Keratinocyte (primary cell): ENCODE measurements around the gene CACHD1. TPM values are rescaled to one million over a fixed set of nuclear protein-coding genes. Genes with fewer than 3 reads are reported as not detected.
"Not testable (repeated sequence)": the region's sequence is repeated elsewhere in the genome, so short reads cannot be mapped to it uniquely, and the experiment has no call there.

Source experiments
- DNase-seq: peaks from one replicate; pipeline ENCODE4 v3.0.0-alpha.2; 2011; ENCODE audit warnings: low read depth, missing footprints, low spot score
- FAIRE-seq: peaks from 2 replicates; lab custom pipeline; 2011; peaks lifted over from hg19 to GRCh38; lab: Jason Lieb, UNC
- H2AFZ ChIP-seq: 2 replicates; pipeline ENCODE4 v1.6.0; 2012; ENCODE audit warnings: low read length, control low read depth, inconsistent platforms; ENCODE audit not compliant: control insufficient read depth
- H3K27ac ChIP-seq: 2 replicates; pipeline ENCODE4 v1.5.1; 2011; ENCODE audit warnings: low read length; ENCODE audit not compliant: control insufficient read depth, insufficient read depth
- H3K27me3 ChIP-seq: 3 replicates; pipeline ENCODE4 v1.6.0; 2011; ENCODE audit warnings: low read length; ENCODE audit not compliant: control insufficient read depth, insufficient read depth; ENCODE audit errors: extremely low read depth
- H3K36me3 ChIP-seq, 2 experiments: 2 replicates in 1 of 2; 3 replicates in 1 of 2; pipeline ENCODE4 v1.5.1; 2011; ENCODE audit warnings: low read length in 2 of 2, mild to moderate bottlenecking in 1 of 2; ENCODE audit not compliant: control insufficient read depth in 2 of 2, insufficient read depth in 2 of 2; ENCODE audit errors: extremely low read depth in 1 of 2
- H3K4me1 ChIP-seq: 3 replicates; pipeline ENCODE4 v1.5.1; 2011; ENCODE audit warnings: low read length; ENCODE audit not compliant: control insufficient read depth, insufficient read depth; ENCODE audit errors: extremely low read depth
- H3K4me2 ChIP-seq: 3 replicates; pipeline ENCODE4 v1.6.0; 2011; ENCODE audit warnings: low read depth, low read length; ENCODE audit not compliant: control insufficient read depth, insufficient read depth; ENCODE audit errors: extremely low read depth
- H3K4me3 ChIP-seq, 3 experiments: fragments of 200-600 bp in 1 of 3; sonication (generic) in 1 of 3; 2 replicates in 2 of 3; 3 replicates in 1 of 3; pipeline ENCODE4 v1.5.1; 2011 to 2016; ENCODE audit warnings: low read length in 3 of 3, mild to moderate bottlenecking in 3 of 3, control low read depth in 2 of 3, inconsistent platforms in 1 of 3, low read depth in 1 of 3, mixed read lengths in 1 of 3, mixed run types in 1 of 3, moderate library complexity in 1 of 3; ENCODE audit not compliant: control insufficient read depth in 2 of 3, insufficient read depth in 2 of 3; ENCODE audit errors: extremely low read depth in 1 of 3
- H3K79me2 ChIP-seq: 2 replicates; pipeline ENCODE4 v1.6.0; 2012; ENCODE audit warnings: low read length; ENCODE audit not compliant: control insufficient read depth, insufficient read depth
- H3K9ac ChIP-seq: 3 replicates; pipeline ENCODE4 v1.6.0; 2011; ENCODE audit warnings: low read length; ENCODE audit not compliant: control insufficient read depth, insufficient read depth; ENCODE audit errors: extremely low read depth
- H3K9me1 ChIP-seq: 3 replicates; pipeline ENCODE4 v1.6.0; 2011; ENCODE audit warnings: low read length; ENCODE audit not compliant: control insufficient read depth, insufficient read depth; ENCODE audit errors: extremely low read depth
- H3K9me3 ChIP-seq: 2 replicates; pipeline ENCODE4 v1.5.1; 2012; ENCODE audit warnings: low read depth, low read length; ENCODE audit not compliant: control insufficient read depth
- H4K20me1 ChIP-seq: 3 replicates; pipeline ENCODE4 v1.6.0; 2011; ENCODE audit warnings: low read length; ENCODE audit not compliant: control insufficient read depth, insufficient read depth; ENCODE audit errors: extremely low read depth
- EZH2 ChIP-seq: IDR thresholded peaks from one replicate; pipeline ENCODE4 v1.6.1; 2012; ENCODE audit warnings: inconsistent platforms, mild to moderate bottlenecking, low read length, moderate library complexity
- dilution Hi-C: fragments of 300-500 bp; cut with MboI; formaldehyde crosslinking; loops from one replicate; pipeline ENCODE4 v1.7.0; 2020; ENCODE audit warnings: low sequenced_read_pairs; ENCODE audit not compliant: extremely low pct_ligation_motif_present
- polyA plus RNA-seq, 5 experiments: library from polyadenylated mRNA; depleted of rRNA in 3 of 5; stranded (reverse) in 3 of 5; stranded (forward) in 1 of 5; unstranded in 1 of 5; fragments of >200 nt; gene quantifications; 1 replicate in 1 of 5; 2 replicates in 3 of 5; 3 replicates in 1 of 5; pipeline versions ENCODE4 v1.2.1 to v1.2.3, GENCODE V29; 2011 to 2012; ENCODE audit warnings: missing spikeins in 2 of 5, low read depth in 1 of 5, low replicate concordance in 1 of 5
- TF ChIP-seq, protein P1 (sequence below), 3 experiments: IDR thresholded peaks in 1 of 3; conservative IDR thresholded peaks in 1 of 3; optimal IDR thresholded peaks in 1 of 3; 2 replicates in 2 of 3; 3 replicates in 1 of 3; pipeline versions ENCODE3 to v1.5.1; 2011; ENCODE audit warnings: low read length in 3 of 3, mild to moderate bottlenecking in 3 of 3, moderate library complexity in 2 of 3, control low read depth in 1 of 3, inconsistent platforms in 1 of 3; ENCODE audit not compliant: insufficient read depth in 2 of 3; ENCODE audit errors: extremely low read depth in 1 of 3

CACHD1 gene
- polyA plus RNA-seq, 1 donor (not counting 4 experiments of a cell fraction or from before 2014, with no cell fraction given): 2.4 TPM

GRCh38 chr1:64508629-64509028, 38.7 kb downstream of the CACHD1 start:
- Histone ChIP-seq H3K9me3 (no peaks in the 10 kb centered on the region), H3K9ac (no peak overlapping the region), H3K79me2 (no peaks in the 10 kb centered on the region), H3K9me1 (no peaks in the 10 kb centered on the region), H3K36me3 (no peaks in the 10 kb centered on the region), H3K27me3 (no peaks in the 10 kb centered on the region), H2AFZ (no peak overlapping the region), H3K4me2 (no peak overlapping the region), H3K4me3 (no peak overlapping the region), H3K4me1 (no peaks in the 10 kb centered on the region), H3K27ac (no peak overlapping the region), H4K20me1 (no peaks in the 10 kb centered on the region)
- dilution Hi-C loops: no loop called here
- TF ChIP-seq, protein P1, sequence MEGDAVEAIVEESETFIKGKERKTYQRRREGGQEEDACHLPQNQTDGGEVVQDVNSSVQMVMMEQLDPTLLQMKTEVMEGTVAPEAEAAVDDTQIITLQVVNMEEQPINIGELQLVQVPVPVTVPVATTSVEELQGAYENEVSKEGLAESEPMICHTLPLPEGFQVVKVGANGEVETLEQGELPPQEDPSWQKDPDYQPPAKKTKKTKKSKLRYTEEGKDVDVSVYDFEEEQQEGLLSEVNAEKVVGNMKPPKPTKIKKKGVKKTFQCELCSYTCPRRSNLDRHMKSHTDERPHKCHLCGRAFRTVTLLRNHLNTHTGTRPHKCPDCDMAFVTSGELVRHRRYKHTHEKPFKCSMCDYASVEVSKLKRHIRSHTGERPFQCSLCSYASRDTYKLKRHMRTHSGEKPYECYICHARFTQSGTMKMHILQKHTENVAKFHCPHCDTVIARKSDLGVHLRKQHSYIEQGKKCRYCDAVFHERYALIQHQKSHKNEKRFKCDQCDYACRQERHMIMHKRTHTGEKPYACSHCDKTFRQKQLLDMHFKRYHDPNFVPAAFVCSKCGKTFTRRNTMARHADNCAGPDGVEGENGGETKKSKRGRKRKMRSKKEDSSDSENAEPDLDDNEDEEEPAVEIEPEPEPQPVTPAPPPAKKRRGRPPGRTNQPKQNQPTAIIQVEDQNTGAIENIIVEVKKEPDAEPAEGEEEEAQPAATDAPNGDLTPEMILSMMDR (optimal IDR thresholded peaks at IDR 0.05 in 1 of 3, IDR thresholded peaks at IDR 0.05 in 1 of 3, conservative IDR thresholded peaks at IDR 0.05 in 1 of 3; ENCODE audit: extremely low read depth in 1 of 3, insufficient read depth in 2 of 3, low read length in 3 of 3): no peak
- no peak for TF ChIP-seq EZH2
- FAIRE-seq: no peak
- no peak for DNase-seq

DNA sequence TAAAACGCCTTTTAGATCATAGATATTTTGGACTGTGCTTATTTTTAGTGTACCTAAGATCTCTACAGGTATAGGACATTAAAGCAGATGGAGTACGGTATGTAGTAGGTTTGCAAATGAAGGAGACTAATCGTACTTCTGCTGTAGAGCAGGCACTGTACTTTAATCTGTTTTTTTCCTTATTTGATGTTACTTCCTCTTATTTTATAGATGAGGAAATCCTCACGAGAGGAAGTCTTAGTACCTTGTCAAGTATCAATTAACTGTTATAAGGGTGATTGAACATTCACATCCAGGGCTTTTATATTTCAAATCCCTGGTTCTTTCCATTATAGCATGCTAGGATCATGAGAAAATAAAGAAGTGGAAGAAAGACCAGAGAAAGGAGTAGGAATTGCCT, 41.1 kb downstream of the CACHD1 start:
- dilution Hi-C loops: no loop called here
- H2AFZ ChIP-seq: no peak overlapping the region
- H3K27me3 ChIP-seq: no peaks in the 10 kb centered on the region
- peaks cover under 1% of the 10 kb centered on the region for H3K4me1 ChIP-seq
- no peak overlapping the region for H3K4me3 ChIP-seq
- TF ChIP-seq, protein P1 (optimal IDR thresholded peaks at IDR 0.05 in 1 of 3, IDR thresholded peaks at IDR 0.05 in 1 of 3, conservative IDR thresholded peaks at IDR 0.05 in 1 of 3; ENCODE audit: extremely low read depth in 1 of 3, insufficient read depth in 2 of 3, low read length in 3 of 3): no peak
- TF ChIP-seq EZH2: no peak
- no peak overlapping the region for H3K9ac ChIP-seq
- no peaks in the 10 kb centered on the region for H3K9me1 ChIP-seq
- no peaks in the 10 kb centered on the region for H3K36me3 ChIP-seq
- no peak for DNase-seq
- no peaks in the 10 kb centered on the region for H3K79me2 ChIP-seq
- H3K27ac ChIP-seq: no peak overlapping the region
- no peaks in the 10 kb centered on the region for H4K20me1 ChIP-seq
- no peak overlapping the region for H3K4me2 ChIP-seq
- FAIRE-seq: no peak
- H3K9me3 ChIP-seq: no peaks in the 10 kb centered on the region

DNA sequence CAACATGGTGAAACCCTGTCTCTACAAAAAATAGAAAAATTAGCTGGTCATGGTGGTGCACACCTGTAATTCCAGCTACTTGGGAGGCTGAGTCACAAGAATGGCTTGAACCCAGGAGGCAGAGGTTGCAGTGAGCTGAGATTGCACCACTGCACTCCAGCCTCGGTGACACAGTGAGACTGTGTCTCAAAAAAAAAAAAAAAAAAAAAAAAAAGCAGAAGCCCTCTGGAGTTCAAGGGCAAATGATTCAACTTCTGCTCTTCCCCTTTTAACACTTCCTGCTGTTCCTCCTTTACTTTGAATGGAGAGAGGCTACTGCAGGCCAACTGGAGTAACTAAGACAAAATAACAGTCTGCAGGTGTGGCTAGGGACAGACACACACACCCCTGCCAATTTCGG, 42.3 kb downstream of the CACHD1 start:
- H3K4me3 ChIP-seq, H2AFZ ChIP-seq, H3K27me3 ChIP-seq, H3K4me2 ChIP-seq, H3K9ac ChIP-seq, H3K9me1 ChIP-seq, H3K9me3 ChIP-seq, H3K27ac ChIP-seq, dilution Hi-C loops, FAIRE-seq, DNase-seq, H3K36me3 ChIP-seq, H4K20me1 ChIP-seq, H3K79me2 ChIP-seq: not testable (repeated sequence)
- peaks cover 11% of the 10 kb centered on the region for H3K4me1 ChIP-seq
